ENCODE data around the gene MYRFL.
"Not testable (repeated sequence)": the region's sequence is repeated elsewhere in the genome, so short reads cannot be mapped to it uniquely, and the experiment has no call there.

MYRFL gene

DNA sequence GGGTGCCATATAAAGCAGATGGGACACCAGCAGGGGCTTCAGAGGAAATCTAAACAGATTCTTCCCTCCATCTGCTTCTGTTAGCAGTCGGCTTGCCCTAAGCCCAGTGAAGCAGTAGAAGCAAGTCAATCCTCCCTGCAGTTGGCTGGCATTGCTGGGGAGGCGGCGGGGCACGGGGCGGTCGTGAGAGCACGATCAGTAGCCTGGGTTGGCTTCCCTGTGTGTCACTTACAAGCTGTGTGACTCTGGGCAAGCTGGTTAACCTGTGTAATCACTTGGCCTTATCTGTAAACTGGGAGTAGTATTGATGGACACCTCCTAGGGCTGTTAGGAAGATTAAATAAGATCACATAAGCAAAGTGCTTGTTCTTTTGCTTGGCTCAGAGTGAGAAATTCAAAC, 19.4 kb downstream of the MYRFL start:
- no peak for DNase-seq

DNA sequence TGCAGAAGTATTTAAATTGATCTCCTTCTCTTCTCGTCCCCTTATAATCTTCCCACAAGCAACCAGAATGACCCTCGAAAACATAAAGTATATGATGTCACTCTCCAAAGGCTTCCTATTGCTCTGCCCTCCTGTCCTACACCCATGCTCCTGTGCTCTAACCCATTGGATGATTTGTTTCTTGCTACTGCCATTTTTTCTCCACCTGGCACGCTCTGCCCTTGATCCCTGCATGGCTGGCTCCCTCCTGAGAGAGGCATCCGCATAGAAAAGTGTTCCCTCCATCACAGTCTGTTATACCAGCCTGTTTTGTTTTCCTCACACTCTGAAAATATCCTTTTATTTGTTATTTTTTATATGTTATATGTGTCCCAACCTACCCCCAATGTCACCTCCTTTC, 19.8 kb downstream of the MYRFL start:
- DNase-seq, result no peak

DNA sequence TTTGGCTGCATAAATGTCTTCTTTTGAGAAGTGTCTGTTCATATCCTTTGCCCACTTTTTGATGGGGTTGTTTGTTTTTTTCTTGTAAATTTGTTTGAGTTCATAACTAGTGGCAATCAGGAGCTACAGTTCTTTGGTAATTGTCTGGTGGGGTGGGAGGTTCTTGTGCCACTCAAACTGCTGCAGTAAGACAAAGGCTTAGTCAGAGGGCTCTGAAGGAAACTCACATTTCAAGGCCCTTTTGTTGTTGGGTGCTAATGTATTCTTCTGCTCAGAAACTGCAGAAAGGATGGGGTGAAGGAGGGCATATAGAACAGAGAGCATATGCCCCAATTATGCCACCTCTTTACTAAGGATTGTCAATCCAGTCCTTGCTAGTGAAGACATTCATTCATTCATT, 21.9 kb downstream of the MYRFL start:
- no peak for DNase-seq

DNA sequence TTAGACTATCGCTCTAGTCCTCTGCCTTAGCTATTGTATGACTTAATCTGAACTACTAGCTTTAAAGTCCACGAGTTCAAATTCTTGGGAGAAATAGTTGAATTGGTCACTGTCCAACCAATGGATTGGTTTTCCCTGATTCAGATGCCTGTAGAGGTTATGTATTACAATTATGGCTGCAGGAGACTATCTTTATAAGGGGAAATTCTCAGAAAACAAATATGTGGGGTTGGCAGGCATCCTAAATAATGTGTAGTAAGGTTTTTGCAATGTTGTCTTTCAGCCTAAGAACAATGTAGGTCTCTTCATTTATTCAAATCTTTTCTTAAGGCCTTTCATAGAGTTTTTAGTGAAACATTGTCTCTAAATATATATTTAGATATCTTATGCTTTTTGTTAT, 26.9 kb downstream of the MYRFL start:
- DNase-seq, result no peak

DNA sequence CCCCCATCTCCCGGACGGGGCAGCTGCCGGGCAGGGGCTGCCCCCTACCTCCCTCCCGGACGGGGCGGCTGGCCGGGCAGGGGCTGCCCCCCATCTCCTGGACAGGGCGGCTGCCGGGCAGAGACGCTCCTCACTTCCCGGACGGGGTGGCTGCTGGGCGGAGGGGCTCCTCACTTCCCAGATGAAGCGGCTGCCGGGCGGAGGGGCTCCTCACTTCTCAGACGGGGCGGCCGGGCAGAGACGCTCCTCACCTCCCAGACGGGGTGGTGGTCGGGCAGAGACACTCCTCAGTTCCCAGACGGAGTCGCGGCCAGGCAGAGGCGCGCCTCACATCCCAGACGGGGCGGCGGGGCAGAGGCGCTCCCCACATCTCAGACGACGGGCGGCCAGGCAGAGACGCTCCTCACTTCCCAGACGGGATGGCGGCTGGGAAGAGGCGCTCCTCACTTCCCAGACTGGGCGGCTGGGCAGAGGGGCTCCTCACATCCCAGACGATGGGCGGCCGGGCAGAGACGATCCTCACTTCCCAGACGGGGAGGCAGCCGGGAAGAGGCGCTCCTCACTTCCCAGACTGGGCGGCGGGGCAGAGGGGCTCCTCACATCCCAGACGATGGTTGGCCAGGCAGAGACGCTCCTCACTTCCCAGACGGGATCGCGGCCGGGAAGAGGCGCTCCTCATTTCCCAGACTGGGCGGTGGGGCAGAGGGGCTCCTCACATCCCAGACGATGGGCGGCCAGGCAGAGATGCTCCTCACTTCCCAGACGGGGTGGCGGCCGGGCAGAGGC, 28.3 kb downstream of the MYRFL start:
- DNase-seq, result not testable (repeated sequence)

DNA sequence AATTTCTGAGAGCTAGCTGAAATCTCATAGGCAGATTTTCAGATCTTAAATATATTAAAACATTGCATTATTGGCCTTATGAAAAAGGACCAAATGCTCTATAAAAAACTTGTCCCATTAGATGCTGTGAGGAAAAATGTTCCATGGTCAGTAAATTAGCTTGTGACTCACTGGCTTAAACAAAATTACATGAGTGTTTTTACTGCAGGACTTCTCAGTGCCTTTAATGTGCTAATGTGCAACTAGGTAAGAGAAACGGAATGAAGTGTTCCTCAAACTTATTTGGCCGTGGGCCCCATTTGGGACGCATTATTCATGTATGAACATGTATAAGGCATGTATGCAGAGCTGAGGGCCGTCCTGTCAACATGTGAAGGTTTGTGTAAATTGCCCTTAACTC, 41.7 kb downstream of the MYRFL start:
- DNase-seq, result no peak

DNA sequence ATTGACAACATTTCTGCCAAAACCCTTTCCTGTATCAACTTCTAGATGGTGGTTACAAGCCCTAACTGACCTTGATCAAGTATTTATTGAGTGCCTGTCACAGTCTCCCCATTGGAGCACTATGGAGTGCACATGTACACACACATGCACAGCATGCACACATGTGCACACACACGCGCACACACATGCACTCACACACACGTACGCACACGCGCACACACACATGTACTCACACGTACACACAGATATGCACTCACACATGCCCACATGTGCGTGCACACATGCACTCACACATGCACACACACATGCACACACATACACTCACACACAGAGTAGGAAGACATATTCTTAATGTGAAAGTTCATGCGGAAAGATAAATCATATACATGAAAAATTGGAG, 43.7 kb downstream of the MYRFL start:
- DNase-seq, result no peak

DNA sequence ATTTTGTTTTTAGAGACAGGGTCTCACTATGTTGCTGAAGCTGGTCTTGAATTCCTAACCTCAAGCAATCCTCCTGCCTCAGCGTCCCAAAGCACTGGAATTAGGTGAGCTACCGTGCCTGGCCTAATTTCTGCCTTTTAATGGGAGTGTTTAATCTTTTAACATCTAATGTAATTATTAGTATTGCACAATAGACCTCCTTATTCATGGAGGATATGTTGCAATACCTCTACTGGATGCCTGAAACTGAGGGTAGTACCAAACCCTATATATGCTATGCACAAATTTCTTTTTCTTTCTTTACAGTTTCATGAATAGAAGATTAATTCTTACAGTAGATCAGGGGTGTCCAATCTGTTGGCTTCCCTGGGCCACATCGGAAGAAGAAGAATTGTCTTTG, 47.8 kb downstream of the MYRFL start:
- no peak for DNase-seq

DNA sequence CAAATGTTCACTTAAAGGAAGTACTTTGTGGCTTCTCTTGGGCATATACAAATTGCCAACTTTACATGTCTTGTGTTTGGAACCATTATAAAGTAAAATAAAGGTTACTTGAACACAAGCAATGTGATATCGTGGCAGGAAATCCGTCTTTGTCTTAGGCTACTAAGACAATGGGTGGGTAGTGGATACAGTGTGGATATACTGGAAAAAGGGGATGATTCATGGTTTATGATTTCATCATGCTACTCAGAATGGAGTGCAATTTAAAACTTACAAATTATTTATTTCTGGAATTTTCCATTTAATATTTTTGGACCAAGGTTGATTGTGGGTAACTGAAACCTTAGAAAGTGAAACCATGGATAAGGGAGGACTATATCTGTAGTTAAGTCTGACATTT, 48.4 kb downstream of the MYRFL start:
- no peak for DNase-seq

DNA sequence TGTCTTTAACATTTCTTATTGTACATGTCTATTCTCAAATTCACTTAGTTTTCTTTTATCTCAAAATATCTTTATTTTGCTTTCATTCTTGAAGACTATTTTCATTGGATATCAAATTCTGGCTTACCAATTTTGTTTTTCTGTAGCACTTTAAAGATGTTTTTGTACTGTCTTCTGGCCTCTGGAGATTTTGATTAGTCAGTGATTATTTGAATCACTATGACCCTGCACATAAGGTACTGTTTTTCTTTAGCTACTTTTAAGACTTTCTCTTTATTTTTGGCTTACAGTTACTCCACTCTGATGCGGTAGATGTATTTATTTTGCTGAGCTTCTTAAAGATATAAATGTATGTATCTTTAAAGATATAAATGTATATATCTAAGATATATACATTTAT, 49.6 kb downstream of the MYRFL start:
- no peak for DNase-seq

DNA sequence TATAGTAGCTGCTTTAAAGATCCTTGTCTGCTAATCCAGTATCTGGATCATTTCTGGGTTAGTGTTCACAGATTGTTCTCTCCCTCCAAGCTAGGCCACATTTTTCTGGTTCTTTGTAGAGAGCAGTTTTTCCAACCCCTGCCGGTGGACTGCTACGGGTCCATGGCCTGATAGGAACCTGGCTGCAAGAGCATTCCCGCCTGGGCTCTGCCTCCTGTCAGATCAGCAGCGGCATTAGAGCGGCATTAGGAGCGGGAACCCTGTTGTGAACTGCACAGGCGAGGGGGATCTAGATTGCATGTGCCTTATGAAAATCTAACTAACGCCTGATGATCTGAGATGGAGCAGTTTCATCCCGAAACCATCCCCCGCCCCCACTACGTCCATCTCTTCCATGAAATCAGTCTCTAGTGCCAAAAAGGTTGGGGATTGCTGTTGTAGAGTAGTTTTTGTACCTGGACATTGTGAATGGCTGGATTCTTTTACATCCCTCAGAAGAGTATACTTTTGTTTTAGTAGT, 50.4 kb downstream of the MYRFL start:
- DNase-seq, result no peak

DNA sequence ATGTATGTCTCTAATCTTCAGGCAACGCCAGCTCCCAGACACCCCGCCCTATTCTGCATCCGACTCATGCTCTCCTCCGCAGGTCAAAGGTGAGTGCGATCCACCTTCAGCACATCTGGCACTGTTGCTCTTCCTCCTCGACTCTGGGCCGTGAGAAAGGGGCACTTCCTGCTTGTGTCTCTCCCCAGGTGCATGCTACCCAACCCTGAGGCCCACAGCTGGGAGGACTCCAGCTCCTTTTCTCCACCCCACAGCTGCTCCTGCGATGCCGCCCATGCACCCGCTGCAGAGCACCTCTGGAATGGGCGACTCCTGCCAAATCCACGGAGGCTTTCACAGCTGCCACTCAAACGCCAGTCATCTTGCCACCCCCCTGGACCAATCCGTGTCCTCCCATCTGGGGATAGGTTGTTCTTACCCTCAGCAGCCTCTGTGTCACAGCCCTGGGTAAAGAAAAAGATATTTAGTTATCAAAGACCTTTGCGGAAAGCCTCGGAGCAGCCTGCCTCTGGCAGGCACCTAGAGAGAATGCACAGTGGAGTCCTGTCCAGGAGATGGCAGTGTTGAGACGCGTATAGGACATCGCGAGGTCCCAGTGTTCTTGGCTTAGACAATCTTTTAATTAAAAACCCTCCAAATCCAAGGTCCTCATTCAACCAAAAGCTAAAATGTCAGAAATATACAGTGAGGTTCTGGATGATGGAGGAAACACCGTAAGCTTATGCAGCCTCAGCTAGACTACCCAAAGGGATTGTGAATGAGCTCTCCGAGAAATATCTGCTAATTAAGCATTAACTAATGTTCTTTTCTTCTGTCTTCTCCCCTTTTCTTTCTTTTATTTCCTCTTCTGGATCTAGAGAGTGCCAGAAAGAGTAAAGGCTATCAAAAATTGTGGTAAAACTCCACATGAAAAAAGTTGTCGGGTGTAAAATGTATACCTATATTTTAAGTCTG, 54.3 kb downstream of the MYRFL start:
- peak; percentile 75 for DNase-seq

DNA sequence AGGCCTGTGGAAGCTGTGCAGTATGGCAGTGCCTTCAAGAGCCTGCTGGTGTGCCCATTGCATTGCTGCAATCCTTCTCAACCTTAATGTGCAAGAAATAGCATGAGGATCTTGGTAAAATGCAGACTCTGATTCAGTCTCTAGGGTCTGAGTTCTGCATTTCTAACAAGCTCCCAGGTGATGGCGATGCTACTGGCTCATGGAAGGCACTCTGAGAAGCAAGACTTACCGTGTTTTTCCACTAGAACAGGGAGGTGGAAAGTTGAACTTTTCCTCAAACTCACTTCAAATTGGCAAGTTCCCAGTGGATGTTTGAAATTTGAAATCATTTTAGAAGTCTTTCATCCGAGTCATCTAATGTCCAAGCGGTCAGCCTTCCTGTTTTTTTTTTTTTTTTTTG, 55.5 kb downstream of the MYRFL start:
- DNase-seq, result no peak

DNA sequence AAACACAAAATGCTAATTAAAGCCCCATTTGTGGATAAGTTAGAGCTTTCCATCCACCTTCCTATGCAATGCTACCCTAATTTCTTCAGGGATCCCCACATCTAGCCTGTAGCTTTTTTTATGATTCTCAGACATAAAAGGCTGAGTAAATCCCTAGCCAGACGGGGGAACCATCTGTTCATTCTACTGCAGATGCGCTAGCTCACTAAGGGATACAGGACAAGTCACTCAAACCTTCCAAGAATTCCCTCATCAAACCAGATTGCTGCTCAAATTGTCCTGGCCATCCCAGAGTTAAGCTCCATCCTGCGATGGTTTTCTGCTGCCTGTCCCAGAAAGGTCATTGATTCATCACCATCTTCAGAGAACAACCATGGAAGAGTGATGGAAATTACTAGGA, 56.7 kb downstream of the MYRFL start:
- DNase-seq, result no peak

DNA sequence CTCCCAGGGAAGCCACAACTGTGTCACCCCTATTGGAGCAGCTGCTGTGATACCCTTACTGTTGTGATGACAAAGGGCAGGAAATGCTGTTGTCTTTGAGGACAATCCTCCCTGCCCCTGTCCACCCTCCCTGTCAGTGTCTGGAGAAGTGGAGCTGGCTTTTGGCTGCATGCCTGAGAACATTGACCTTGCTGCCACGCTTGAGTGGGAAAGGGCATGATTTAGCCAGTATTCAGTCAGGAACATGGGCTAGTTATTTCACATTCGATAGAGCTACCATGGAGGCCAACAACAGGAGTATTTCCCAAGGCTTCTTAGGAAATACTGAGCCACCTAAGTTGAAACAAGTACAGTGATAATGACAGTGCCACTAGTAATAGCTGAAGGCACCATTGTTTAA, 59.4 kb downstream of the MYRFL start:
- DNase-seq, result no peak

DNA sequence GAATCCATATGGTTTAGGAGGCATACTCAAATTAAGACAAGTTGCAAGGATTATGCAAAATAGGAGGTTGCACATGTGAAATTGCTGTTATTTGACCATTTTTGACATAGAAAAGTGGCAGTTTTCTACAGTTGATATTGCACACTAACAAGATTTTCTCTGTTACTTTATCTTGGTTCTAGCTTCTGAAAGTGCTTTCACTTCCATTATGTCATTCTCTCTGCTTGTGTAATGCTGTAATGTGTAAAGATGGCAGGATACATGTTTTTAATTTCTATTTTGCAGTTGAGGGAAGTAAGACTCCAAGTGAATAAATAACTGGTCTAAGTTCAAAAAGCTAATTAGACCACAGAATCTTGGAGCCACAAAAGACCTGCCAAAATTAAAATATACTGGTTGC, 60.6 kb downstream of the MYRFL start:
- DNase-seq, result no peak

DNA sequence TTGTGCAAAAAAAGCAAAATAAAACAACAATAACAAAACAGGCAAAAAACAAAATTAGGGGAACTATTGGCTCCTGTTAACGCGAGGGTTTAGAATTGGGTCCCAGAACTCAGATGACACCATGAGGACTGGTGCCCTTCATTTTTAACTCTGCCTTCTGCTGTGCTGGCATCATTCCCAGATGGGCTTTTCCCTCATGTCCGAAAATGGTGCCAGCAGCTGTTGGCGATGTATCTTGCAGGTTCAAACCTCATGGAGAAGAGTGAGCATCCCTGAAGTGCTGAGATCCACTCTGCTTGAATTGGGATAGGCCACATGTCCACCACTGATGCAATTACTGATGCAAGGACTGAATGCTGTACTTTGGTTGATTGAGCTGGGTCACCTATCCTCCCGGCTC, 61.1 kb downstream of the MYRFL start:
- DNase-seq, result no peak

DNA sequence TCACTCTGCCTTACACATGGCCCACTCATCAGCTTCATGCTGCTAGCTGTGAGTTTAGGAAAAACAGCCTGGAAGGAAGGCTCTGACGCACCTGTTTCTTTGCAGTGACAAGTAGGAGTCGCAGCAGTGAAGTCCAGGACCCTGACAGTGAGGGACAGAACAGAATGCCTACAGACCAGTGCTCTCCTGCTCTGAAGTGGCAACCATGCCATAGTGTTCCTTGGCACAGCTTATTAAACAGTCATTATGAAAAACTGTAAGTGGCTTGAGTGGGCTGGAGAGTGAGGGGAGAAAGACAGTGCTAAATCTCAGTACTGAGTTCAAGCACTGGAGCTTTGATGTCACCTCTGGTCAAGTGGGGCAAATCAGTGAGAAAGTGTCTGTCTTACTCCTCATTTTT, 61.7 kb downstream of the MYRFL start:
- DNase-seq, result no peak

DNA sequence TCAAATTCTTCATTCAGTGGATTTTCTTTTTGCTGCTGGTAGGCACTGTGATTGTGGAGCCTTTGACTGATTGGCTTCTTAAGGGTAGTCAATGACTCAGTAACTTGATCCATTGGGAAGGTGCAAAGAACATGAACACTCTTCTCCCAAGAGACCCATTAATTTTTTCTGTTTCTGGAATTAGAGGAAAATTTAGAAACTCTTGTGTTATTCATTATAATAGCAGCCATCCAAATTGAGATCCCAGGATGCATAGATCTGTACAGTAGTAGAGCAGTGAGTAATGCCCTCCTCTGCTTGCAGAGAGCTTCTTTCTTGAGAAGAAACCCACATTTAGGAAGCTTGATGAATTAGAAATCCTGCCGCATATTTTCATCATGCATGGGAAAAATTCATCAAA, 63.9 kb downstream of the MYRFL start:
- no peak for DNase-seq

DNA sequence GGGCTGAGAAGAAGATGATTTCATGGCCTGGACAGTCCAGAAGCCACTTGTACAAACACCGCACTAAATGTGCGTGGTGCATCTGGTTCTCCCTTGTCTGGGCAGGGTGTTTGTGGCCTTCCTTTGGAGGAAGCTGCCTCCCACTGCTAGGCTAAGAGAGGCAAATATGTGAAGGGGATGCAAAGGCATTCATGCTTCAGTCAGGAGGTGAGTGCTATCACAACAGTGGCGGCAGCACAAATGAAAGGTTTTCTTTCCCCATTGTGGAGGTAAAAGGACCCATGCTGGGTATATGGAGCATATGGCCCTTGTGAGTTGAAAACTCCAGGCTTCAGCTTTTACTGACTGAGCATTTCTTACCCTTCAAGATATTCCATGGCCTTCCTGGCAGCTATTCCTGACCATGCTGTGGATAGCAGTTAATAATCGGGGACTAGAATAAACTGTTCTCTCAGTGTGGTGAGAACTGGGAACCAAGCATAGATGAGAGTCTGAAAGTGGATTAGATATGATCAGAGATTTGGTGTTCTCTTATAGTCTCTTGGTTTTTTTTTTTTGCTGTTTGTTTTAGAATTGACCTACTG, 69.9 kb downstream of the MYRFL start:
- DNase-seq, result no peak

DNA sequence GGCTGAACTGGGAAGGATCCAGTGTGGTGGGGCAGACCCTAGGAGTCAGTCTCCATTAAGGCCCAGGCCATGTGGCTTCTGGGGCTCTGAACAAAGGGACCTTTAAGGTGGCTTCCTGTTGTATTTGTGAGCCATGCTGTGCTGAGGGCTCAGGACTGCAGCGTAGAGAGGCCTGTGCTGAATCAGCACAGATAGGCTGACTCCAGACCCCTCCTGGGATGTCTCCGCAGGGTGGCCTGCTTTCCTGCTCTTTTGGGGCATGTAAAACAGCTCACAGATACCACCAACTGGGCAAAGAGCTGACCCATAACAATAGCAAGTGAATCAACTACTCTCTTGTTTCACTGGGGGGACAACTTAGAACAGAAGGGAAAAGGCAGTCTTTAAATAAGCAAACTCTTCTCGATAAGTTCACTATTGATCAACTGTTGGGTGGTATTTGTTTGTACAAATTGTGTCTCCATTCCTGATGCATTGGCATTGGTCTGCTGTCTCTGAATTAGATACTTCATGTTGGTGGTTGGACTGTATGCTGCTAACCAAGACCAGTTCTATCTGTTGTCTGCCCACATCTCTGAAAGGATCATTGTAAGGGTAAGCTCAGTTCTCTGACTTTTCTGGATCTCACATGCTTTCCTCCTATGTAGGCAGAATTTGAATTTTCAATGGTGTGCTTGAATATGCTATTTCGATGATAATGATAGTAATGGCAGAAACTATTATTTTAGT, 71.8 kb downstream of the MYRFL start:
- no peak for DNase-seq

DNA sequence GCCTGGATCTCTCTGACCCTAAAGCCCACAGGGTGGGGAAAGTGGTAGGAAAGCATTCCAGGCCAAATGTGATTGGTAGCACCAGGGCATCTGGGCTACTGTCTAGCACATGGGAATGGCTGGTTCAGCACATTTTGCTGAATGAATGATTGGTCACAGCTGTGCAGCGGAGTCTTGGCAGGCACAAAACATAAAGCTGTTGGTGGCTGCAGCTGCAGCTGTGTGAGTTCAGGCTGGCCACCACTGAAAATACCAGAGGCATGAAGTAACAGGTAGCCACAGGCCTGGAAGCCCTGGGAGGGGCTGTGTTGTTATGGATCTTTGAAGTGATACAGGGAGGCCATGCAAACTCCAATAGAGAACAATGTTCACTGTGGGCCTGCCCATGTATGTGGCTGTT, 72.7 kb downstream of the MYRFL start:
- no peak for DNase-seq

DNA sequence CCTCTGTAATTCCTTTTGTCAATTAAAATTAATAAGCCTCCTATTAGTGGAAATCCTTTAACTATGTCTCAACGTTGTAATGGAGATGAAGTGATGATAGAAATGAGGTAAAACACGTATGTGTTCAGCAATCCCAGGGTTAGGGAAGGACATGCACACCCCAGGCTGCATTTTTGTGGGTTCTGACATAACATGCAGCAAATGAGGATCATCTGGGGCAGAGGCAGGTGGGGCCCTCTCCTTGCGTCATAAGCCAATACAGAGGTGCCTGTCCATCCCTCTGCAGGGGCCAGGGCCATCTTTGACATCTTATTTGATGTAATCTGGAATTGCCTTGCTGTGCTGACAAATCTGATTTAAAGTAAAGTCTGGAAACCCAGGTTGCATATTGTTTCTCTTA, 73.2 kb downstream of the MYRFL start:
- DNase-seq, result no peak
